SW480 (cell line): ENCODE measurements around the gene SLC19A1.
"Not testable (repeated sequence)": the region's sequence is repeated elsewhere in the genome, so short reads cannot be mapped to it uniquely, and the experiment has no call there.

Experiments
- DNase-seq: peaks from one replicate; pipeline ENCODE4 v3.0.0-alpha.2; 2016; ENCODE audit warnings: low spot score

The SLC19A1 gene

DNA sequence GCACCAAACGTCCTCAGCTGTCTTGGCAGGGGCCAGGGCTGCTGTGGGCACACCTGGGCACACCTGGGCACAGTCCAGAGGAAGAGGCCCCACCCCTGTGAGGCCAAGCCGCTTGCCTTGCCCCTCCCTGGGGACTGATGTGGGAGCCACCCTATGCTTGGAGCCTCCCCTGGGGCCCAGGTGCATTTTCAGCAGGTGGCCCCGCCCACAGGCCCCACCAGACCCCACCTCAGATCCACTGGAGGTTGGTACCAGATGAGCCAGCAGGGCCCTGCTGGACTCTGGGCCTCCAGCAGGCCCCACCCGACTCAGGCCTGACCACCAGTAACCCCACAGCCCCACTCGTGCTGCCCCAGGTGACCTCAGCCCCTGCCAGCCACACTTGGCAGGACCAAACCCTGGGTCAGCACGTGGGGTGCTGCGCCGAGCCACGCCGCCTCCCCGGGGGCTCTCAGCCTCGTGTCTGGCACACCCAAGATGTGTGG, 8.8 kb downstream of the SLC19A1 start:
- no peak for DNase-seq

- DNase-seq: no peak
These were observed 9.3 kb downstream of the SLC19A1 start for GRCh38 chr21:45532826-45533360.

- DNase-seq: no peak
These were observed 10.6 kb downstream of the SLC19A1 start for GRCh38 chr21:45531393-45532215.

DNA sequence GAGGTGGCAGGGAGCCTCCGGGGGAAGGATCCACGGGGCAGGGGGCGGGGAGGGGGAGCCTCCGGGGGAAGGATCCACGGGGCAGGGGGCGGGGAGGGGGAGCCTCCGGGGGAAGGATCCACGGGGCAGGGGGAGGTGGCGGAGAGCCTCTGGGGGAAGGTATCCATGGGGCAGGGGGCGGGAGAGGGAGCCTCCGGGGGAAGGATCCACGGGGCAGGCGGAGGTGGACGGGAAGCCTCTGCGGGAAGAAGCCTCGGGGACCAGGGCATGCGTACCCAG, 11.2 kb downstream of the SLC19A1 start:
- DNase-seq: not testable (repeated sequence)

GRCh38 chr21:45530423-45531113, 11.7 kb downstream of the SLC19A1 start:
- no peak for DNase-seq

- DNase-seq: no peak
These were observed 12.3 kb downstream of the SLC19A1 start for GRCh38 chr21:45529785-45530422.

DNA sequence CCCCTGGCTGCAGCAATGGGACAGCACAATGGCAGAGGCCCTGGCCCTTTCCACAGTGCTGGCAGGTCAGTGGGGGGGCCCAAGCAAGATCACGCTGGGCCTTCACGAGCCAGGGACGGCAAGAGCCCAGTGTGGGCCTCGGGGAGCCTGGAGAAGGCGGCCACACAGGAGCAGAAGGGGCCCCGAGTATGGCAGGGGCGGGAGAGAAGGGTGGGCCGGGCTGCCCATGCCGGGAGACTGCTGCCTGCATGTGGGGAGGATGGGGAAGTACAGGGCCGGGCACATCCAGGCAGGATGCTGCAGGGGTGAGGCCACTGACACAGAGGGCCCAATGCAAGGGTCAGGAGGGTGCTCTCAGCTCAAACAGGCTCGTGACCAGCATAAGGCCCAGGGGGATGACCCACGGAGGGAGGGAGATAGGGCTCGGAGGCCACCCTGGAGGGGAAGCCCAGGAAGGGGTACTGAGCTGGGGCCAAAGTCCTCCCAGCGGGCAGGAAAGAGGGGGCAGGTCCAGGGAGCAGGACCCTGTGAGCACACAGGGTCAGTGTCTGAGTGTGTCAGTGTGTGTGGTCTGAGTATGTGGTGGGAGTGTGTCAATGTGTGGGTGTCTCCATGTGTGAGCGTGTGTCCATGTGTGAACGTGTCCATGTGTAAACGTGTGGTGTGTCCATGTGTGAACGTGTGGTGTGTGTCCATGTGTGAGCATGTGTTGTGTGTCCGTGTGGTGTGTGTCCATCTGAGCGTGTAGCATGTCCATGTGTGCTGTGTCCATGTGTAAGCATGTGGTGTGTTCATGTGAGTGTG, 13.1 kb downstream of the SLC19A1 start:
- DNase-seq: no peak

DNA sequence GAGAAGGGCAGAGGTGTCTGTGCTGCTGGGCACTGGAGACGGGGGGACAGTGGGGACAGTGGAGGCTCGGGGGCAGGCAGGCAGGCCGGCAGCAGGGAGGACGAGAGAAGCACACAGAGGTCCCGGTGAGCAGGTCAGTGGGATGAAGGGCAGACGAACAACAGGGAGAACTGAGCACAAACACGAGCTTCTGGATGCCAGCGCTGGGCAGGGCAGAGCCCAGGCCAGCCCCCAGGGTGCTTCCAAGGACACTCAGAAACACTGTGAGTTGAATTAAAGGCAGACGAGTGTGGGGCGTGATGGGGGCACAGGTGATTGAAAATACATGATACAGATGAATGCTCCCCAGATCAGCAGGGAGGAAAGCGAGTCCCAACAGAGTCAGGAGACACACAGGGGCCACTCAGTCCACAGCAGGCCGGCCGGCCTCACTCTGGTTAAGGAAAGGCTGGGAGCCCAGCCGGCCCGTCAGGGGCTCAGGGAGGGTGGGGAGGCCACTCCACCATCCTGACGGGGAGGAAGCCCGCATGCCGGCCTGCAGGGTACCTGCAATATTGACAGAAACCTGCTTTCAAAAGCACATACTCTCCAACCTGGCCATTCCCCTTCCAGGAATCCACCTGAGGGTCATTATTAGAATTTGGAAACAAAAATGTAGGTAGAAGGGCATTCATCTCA, 14.1 kb downstream of the SLC19A1 start:
- no peak for DNase-seq

GRCh38 chr21:45527151-45527999, 14.9 kb downstream of the SLC19A1 start:
- DNase-seq: not testable (repeated sequence)

DNA sequence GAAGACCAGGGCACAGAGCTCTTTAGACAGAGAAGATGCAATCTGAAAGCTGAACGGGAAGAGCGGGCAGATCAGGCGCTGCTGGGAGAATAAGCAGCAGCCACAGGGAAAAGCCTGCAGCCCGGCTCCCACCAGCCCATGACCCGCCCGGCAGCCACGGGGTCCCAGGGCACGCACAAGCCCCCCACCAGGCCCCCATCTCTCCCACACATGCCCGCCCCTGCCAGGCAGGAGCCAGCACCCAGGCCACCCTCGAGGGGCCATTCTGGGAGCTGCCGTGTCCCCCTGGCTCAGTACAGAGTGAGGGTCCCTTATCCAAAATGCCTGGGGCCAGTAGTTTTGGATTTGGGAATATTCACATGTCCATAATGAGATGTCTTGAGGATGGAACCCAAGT, 16.3 kb downstream of the SLC19A1 start:
- DNase-seq: no peak

GRCh38 chr21:45525153-45525909, 16.9 kb downstream of the SLC19A1 start:
- no peak for DNase-seq

DNA sequence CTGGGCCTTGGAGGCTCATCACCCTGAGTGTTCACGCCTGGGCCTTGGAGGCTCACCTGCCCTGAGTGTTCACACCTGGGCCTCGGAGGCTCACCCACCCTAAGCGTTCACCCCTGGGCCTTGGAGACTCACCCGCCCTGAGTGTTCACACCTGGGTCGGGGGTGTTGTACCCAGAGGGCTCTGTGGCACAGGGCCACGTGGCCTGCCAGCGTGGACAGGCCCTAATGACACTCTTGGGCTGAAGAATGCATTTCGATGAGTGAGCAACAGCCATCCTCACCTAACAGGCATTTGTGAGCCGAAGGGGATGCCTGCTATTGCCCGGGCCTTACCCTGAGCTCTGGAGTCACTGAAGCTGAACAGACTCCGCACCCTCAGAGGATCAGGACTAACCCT, 17.5 kb downstream of the SLC19A1 start:
- DNase-seq: no peak

GRCh38 chr21:45523411-45524101, 18.7 kb downstream of the SLC19A1 start:
- no peak for DNase-seq

DNA sequence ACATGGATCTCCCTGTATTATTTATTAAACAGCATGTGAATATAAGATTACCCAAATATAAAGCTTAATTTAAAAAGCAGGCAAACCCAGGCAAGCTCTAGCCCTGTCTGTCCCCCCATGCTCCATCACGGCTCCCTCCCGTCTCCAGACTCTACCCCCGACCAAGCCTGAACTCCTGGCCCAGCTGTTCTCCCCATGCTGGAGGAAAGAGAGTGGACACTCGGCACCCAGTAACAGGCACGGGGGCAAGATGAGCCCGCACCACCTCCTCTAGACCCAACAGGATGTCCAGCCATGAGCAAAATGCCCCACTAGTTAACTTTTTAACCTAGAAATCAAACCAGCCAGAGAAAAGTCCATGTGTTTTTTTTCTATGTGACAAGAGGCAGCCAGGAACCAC, 19.3 kb downstream of the SLC19A1 start:
- no peak for DNase-seq

DNA sequence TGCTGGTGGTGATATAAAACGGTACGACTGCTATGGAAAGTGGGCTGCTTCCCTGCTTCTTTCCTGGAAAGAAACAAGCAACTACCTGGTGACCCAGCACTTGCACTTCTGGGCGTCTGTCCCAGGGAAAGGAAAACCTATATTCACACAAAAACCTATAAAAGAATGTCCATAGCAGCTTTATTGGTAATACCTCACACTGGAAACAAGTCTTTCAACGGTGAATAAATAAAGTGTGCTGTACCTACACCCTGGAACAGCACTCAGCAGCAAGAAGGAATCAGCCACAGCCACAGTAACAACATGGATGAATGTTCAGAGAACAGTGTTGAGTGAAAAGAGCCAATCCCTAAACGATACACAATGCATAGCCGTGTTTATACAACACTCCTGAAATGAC, 19.9 kb downstream of the SLC19A1 start:
- DNase-seq: no peak

GRCh38 chr21:45521241-45521640, 21.0 kb downstream of the SLC19A1 start:
- DNase-seq: no peak

- DNase-seq: no peak
These were observed 23.1 kb downstream of the SLC19A1 start for GRCh38 chr21:45519182-45519581.

DNA sequence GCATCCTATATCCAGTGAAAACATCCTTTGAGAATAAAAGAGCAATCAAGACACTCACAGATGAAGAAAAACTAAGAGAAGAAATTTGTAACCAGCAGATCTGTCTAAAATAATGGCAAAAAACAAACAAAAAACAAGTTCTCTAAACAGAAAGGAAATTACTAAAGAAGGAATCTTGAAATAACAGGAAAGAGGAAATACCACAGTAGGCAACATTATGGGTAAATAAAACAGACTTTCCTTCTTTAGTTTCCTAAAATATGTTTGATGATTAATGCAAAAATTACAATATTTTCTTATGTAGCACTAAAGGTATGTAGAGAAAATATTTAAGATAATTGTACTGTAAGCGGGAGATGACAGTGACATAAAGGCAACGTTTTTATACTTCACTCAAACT, 23.5 kb downstream of the SLC19A1 start:
- no peak for DNase-seq
